Ovary (tissue), 9 donors: ENCODE data around the gene IL27RA. TPM values are rescaled to one million over a fixed set of nuclear protein-coding genes. Genes with fewer than 3 reads are reported as not detected.

ENCODE experiments used
- DNase-seq, 5 donors: peaks; one replicate each; pipeline ENCODE4 v3.0.0-alpha.2; 2019 to 2020
- H3K27ac ChIP-seq, 2 donors: fragments of 200-600 bp; one replicate each; pipeline versions ENCODE4 v1.5.1 to v1.8.0; 2019 to 2022
- H3K27me3 ChIP-seq: fragments of 200-600 bp; one replicate; pipeline ENCODE4 v1.8.0; 2022
- H3K36me3 ChIP-seq: fragments of 200-600 bp; sonication (generic); one replicate; pipeline ENCODE4 v1.5.1; 2019
- H3K4me1 ChIP-seq: one replicate; pipeline ENCODE4 v1.8.1; 2013; ENCODE audit warnings: mild to moderate bottlenecking, moderate library complexity; ENCODE audit not compliant: insufficient read depth
- H3K4me3 ChIP-seq: fragments of 200-600 bp; sonication (generic); one replicate; pipeline ENCODE4 v1.5.1; 2017
- H3K9me3 ChIP-seq, 2 donors: fragments of 200-600 bp in 1 of 2; sonication (generic) in 1 of 2; one replicate each; pipeline versions ENCODE4 v1.5.1 to v1.8.1; 2013 to 2019; ENCODE audit warnings: mild to moderate bottlenecking in 1 of 2, moderate library complexity in 1 of 2
- EP300 ChIP-seq: sonication (generic); formaldehyde crosslinking; IDR thresholded peaks from one replicate; pipeline ENCODE4 v1.6.1; 2017; ENCODE audit warnings: antibody characterized with exemption
- POLR2A ChIP-seq: fragments of 450-650 bp; IDR thresholded peaks from one replicate; pipeline ENCODE4 v1.6.1; 2017; ENCODE audit warnings: antibody characterized with exemption, mild to moderate bottlenecking, moderate library complexity
- WGBS, 3 donors: extraction: QIAGEN DNeasy Blood & Tissue Kit in 1 of 3; methylation state at CpG; one replicate each; pipeline versions ENCODE4 v1.1.5 to v1.1.7; 2013 to 2017; 5-methylcytosine and 5-hydroxymethylcytosine counted together
- intact Hi-C, 4 donors: fragments of 100-400 bp; cut with DNase I; formaldehyde crosslinking; loops; one replicate each; pipeline versions ENCODE4 v1.11.0 to v1.15.1; 2022 to 2023
- polyA plus RNA-seq, 2 donors: library from polyadenylated mRNA; stranded (reverse); fragments of 200-250 nt in 1 of 2; fragments of 350-450 nt in 1 of 2; fragmentation: Illumina TruSeq in 1 of 2; extraction: RNeasy Lipid Tissue Mini Kit (QIAGEN cat#74804) in 1 of 2; gene quantifications; one replicate each; pipeline ENCODE4 v1.2.3, GENCODE V29; 2013 to 2014
- total RNA-seq, 7 donors: library from RNA; depleted of rRNA in 2 of 7; stranded (reverse); fragments of >200 nt in 2 of 7; fragmentation: NEBNext Ultra II Directional in 3 of 7; extraction: Animal tissue kit (Norgen Biotek cat#: 25700) in 3 of 7; gene quantifications; one replicate each; pipeline versions ENCODE4 v1.1.0 to v1.2.4, GENCODE V29; 2016 to 2023
- TF ChIP-seq, protein P1 (sequence below), 3 donors: fragments of 450-650 bp in 2 of 3; fragments of 200-600 bp in 1 of 3; IDR thresholded peaks; one replicate each; pipeline versions ENCODE4 v1.5.1 to v1.8.0; 2016 to 2022; ENCODE audit warnings: antibody characterized with exemption in 3 of 3, mild to moderate bottlenecking in 1 of 3
- donor health status: DM: no; HTN: no; CAD: no; lungs with moderate emphysema.
- donor health status: DM: no; HTN: no; CAD: no.
- donor health status: Bipolar disorder and iron deficiency.
- donor health status: DM: yes; HTN: yes; CAD: no.
- donor health status: DM: no; HTN: no; CAD: no.
- donor health status: DM: yes; HTN: yes; CAD: no.

IL27RA gene
- total and polyA plus RNA-seq, 9 donors, result 0.48 to 4.3 (median 2.1) TPM

- Histone ChIP-seq H3K4me3 (no peak within 1 kb of the TSS), H3K9me3 (no peaks in the 10 kb centered on the region), H3K27me3 (no peaks in the 10 kb centered on the region), H3K4me1 (peaks cover 4% of the 10 kb centered on the region), H3K27ac (no peak within 1 kb of the TSS), H3K36me3 (no peaks in the 10 kb centered on the region)
- no peak for DNase-seq
- intact Hi-C loops, result loop anchor here in 1 of 4 donors (10.0 kb wide), 1 partner anchor 467 kb away; no protein-coding TSS in a partner anchor
- TF ChIP-seq, protein P1, sequence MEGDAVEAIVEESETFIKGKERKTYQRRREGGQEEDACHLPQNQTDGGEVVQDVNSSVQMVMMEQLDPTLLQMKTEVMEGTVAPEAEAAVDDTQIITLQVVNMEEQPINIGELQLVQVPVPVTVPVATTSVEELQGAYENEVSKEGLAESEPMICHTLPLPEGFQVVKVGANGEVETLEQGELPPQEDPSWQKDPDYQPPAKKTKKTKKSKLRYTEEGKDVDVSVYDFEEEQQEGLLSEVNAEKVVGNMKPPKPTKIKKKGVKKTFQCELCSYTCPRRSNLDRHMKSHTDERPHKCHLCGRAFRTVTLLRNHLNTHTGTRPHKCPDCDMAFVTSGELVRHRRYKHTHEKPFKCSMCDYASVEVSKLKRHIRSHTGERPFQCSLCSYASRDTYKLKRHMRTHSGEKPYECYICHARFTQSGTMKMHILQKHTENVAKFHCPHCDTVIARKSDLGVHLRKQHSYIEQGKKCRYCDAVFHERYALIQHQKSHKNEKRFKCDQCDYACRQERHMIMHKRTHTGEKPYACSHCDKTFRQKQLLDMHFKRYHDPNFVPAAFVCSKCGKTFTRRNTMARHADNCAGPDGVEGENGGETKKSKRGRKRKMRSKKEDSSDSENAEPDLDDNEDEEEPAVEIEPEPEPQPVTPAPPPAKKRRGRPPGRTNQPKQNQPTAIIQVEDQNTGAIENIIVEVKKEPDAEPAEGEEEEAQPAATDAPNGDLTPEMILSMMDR (IDR thresholded peaks at IDR 0.05), result no peak
- TF ChIP-seq EP300 (no peak), POLR2A (no peak)
- WGBS, 3 donors, result 51 to 62% (median 55%) methylated on average over 19 of the region's 19 CpGs
Observed at GRCh38 chr19:14061751-14062557, 30.4 kb downstream of the IL27RA start, which contains the start of gene PALM3. Gene PALM3 (minus strand): TSS chr19:14062076. CDS start chr19:14061980, 96 bp downstream.

- H3K27ac ChIP-seq, result no peak overlapping the region
- 88 to 92% (median 89%) methylated on average over 5 of the region's 5 CpGs for WGBS, 3 donors
- no peak overlapping the region for H3K4me3 ChIP-seq
- H3K36me3 ChIP-seq, result no peaks in the 10 kb centered on the region
- TF ChIP-seq POLR2A, result no peak
- intact Hi-C loops, result loop anchor here in 1 of 4 donors (10.0 kb wide), 1 partner anchor 468 kb away; no protein-coding TSS in a partner anchor
- no peaks in the 10 kb centered on the region for H3K27me3 ChIP-seq
- DNase-seq, result no peak
- H3K9me3 ChIP-seq, result no peaks in the 10 kb centered on the region
- peaks cover 4% of the 10 kb centered on the region for H3K4me1 ChIP-seq
Observed at GRCh38 chr19:14062558-14062855, 30.9 kb downstream of the IL27RA start.

DNA sequence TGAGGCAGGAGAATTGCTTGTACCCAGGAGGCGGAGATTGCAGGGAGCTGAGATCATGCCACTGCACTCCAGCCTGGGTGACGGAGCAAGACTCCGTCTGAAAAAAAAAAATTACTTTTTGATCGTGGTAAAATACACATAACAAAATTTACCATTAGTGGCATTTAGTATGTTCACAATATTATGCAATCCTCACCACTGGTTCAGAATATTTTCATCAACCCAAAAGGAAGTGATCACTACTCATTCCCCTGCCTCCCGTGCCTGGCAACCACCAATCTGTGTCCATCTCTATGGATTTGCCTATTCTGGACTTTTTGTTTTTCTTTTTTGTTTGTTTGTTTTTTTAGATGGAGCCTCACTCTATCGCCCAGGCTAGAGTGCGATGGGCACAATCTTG lies 31.5 kb downstream of the IL27RA start:
- Histone ChIP-seq H3K4me1 (no peaks in the 10 kb centered on the region), H3K36me3 (no peaks in the 10 kb centered on the region), H3K4me3 (no peak overlapping the region), H3K27ac (no peak overlapping the region), H3K9me3 (no peaks in the 10 kb centered on the region), H3K27me3 (no peaks in the 10 kb centered on the region)
- DNase-seq, result no peak
- intact Hi-C loops, result loop anchor here in 1 of 4 donors (10.0 kb wide), 1 partner anchor 468 kb away; no protein-coding TSS in a partner anchor
- WGBS, 3 donors, result 61 to 71% (median 62%) methylated on average over 7 of the region's 7 CpGs
- TF ChIP-seq, protein P1 (IDR thresholded peaks at IDR 0.05), result no peak
- TF ChIP-seq POLR2A (no peak), EP300 (no peak)

DNA sequence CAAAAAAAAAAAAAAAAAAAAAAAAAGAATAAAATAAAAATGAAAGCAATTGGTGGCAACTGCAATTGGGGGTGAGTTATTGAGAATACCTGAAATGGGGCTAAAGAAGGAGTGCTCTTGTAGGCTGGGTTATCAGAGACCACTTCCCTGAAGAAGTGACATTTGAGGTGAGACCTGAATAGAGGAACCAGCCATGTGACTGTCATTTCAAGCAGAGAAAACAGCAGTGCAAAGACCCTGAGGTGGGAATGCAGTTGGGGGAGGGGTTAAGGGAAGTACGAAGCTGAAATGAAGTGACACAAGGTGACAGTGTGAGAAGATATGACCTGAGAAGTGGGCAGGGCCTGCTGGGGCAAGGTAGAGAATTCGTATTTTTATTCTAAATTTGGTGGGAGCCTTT lies 34.6 kb downstream of the IL27RA start:
- DNase-seq, result no peak
- H3K36me3 ChIP-seq, result no peaks in the 10 kb centered on the region
- TF ChIP-seq, protein P1 (IDR thresholded peaks at IDR 0.05), result no peak
- no peak for TF ChIP-seq EP300
- TF ChIP-seq POLR2A, result no peak
- no peak overlapping the region for H3K27ac ChIP-seq
- 53 to 68% (median 57%) methylated on average over 2 of the region's 2 CpGs for WGBS, 3 donors
- H3K9me3 ChIP-seq, result no peaks in the 10 kb centered on the region
- no peak overlapping the region for H3K4me3 ChIP-seq
- no peaks in the 10 kb centered on the region for H3K4me1 ChIP-seq
- intact Hi-C loops, result loop anchor here in 1 of 4 donors (10.0 kb wide), 1 partner anchor 471 kb away; no protein-coding TSS in a partner anchor
- no peaks in the 10 kb centered on the region for H3K27me3 ChIP-seq
